H1 (cell line): Measurements from ENCODE around the gene CNTN3. TPM values are rescaled to one million over a fixed set of nuclear protein-coding genes. Genes with fewer than 3 reads are reported as not detected.

ENCODE experiments used
- ASH2L ChIP-seq: fragments of 200-600, 300-600 bp; sonication (generic); IDR thresholded peaks from one replicate; pipeline ENCODE4 v1.7.1; 2017; ENCODE audit warnings: low read length
- BRCA1 ChIP-seq: IDR thresholded peaks from 2 replicates; pipeline ENCODE4 v1.6.1; 2012; ENCODE audit warnings: low read depth, low read length, improper control_type of control experiment
- HDAC2 ChIP-seq, 2 experiments: fragments of 300-600 bp in 1 of 2; sonication (generic) in 1 of 2; IDR thresholded peaks; 2 replicates each; pipeline ENCODE4 v1.6.1; 2011 to 2012; ENCODE audit warnings: low read depth in 2 of 2, low read length in 2 of 2, mild to moderate bottlenecking in 2 of 2, moderate library complexity in 2 of 2, borderline replicate concordance in 1 of 2, inconsistent platforms in 1 of 2
- KDM1A ChIP-seq: fragments of 200-600, 300-600 bp; sonication (generic); IDR thresholded peaks from 2 replicates; pipeline ENCODE4 v1.7.1; 2016; ENCODE audit warnings: mild to moderate bottlenecking, low read length, borderline replicate concordance
- POLR2AphosphoS5 ChIP-seq: IDR thresholded peaks from 2 replicates; pipeline ENCODE4 v1.6.1; 2011; ENCODE audit warnings: low read depth, low read length
- SAP30 ChIP-seq: fragments of 300-600 bp; sonication (generic); IDR thresholded peaks from 2 replicates; pipeline ENCODE4 v1.7.1; 2012; ENCODE audit warnings: low read length, moderate library complexity, mild to moderate bottlenecking, inconsistent platforms; ENCODE audit not compliant: insufficient read depth, insufficient replicate concordance
- SIN3A ChIP-seq, 2 experiments: IDR thresholded peaks in 1 of 2; conservative IDR thresholded peaks in 1 of 2; 2 replicates each; pipeline ENCODE4 v1.6.1; 2011 to 2012; ENCODE audit warnings: low read length in 2 of 2, improper control_type of control experiment in 1 of 2, low read depth in 1 of 2, mild to moderate bottlenecking in 1 of 2
- SP2 ChIP-seq: IDR thresholded peaks from 2 replicates; pipeline ENCODE4 v1.6.1; 2012; ENCODE audit warnings: mild to moderate bottlenecking, low read length, inconsistent platforms
- polyA plus RNA-seq, 7 experiments: library from polyadenylated mRNA; depleted of rRNA in 3 of 7; stranded (reverse) in 5 of 7; unstranded in 2 of 7; fragments of >200 nt in 5 of 7; fragments of 200-250 nt in 2 of 7; gene quantifications; 1 replicate in 5 of 7; 2 replicates in 1 of 7; 4 replicates in 1 of 7; pipeline versions ENCODE4 v1.2.1 to v1.2.3, GENCODE V29; 2011 to 2013; ENCODE audit warnings: missing spikeins in 2 of 7, mixed read lengths in 2 of 7
- total RNA-seq: library from RNA; stranded (reverse); fragmentation: NEBNext Ultra II Directional; extraction: Animal tissue kit (Norgen Biotek cat#: 25700); gene quantifications from 2 replicates; pipeline ENCODE4 v1.2.1, GENCODE V29; 2021

The CNTN3 gene
- total and polyA plus RNA-seq, 2 of the 8 experiments (the other 6 are each of a cell fraction or from before 2014, with no cell fraction given): 0.11 to 0.13 TPM

- TF ChIP-seq HDAC2 (IDR thresholded peaks at IDR 0.05; ENCODE audit: borderline replicate concordance in 1 of 2, low read depth in 2 of 2, low read length in 2 of 2) (no peak), POLR2AphosphoS5 (no peak), BRCA1 (no peak), KDM1A (no peak), SAP30 (no peak), SP2 (no peak), SIN3A (conservative IDR thresholded peaks at IDR 0.05 in 1 of 2, IDR thresholded peaks at IDR 0.05 in 1 of 2; ENCODE audit: low read depth in 1 of 2, low read length in 2 of 2) (no peak), ASH2L (no peak)
- TF ChIP-seq, all 59 proteins: peak for 0
Measured at GRCh38 chr3:74621581-74621980, 7.1 kb upstream of the CNTN3 start (continued).
